Measurements from ENCODE around the gene SIGLEC10. TPM values are rescaled to one million over a fixed set of nuclear protein-coding genes. Genes with fewer than 3 reads are reported as not detected.

Gene SIGLEC10
- total RNA-seq, 1 experiment from 2014 or later: not detected

GRCh38 chr19:51364200-51365106 lies 53.0 kb downstream of the SIGLEC10 start:
- Mint-ChIP-seq H3K4me1 (ENCODE audit: low read depth, unreplicated experiment) (peaks cover 25% of the 10 kb centered on the region), H3K27ac (ENCODE audit: unreplicated experiment) (peak overlapping the region; percentile 95), H3K36me3 (ENCODE audit: insufficient read depth, unreplicated experiment) (peaks cover 55% of the 10 kb centered on the region), H3K9me3 (ENCODE audit: low read depth, unreplicated experiment) (no peaks in the 10 kb centered on the region), H3K27me3 (ENCODE audit: unreplicated experiment) (no peaks in the 10 kb centered on the region), H3K4me3 (ENCODE audit: low read depth, unreplicated experiment) (peak overlapping the region; percentile 39)
- intact Hi-C loops (cut with micrococcal nuclease; ENCODE audit: unreplicated experiment): no loop called here
- BruUV-seq (replicated peaks): no TSS peak
- no peak for TF ChIP-seq CTCF (IDR thresholded peaks at IDR 0.05; ENCODE audit: unreplicated experiment)
- no peak for DNase-seq
- CTCF ChIA-PET: interaction anchor here (2.7 kb wide), 1 partner anchor 23 kb away, joined by 7 read pairs; the partner anchor contains the start of gene VSIG10L

- no TSS peak for BruUV-seq (replicated peaks)
- CTCF ChIA-PET: no interaction called here
- Mint-ChIP-seq H3K27me3 (ENCODE audit: unreplicated experiment) (no peaks in the 10 kb centered on the region), H3K4me1 (ENCODE audit: low read depth, unreplicated experiment) (peaks cover 25% of the 10 kb centered on the region), H3K9me3 (ENCODE audit: low read depth, unreplicated experiment) (no peaks in the 10 kb centered on the region), H3K27ac (ENCODE audit: unreplicated experiment) (no peak overlapping the region), H3K36me3 (ENCODE audit: insufficient read depth, unreplicated experiment) (peaks cover 29% of the 10 kb centered on the region), H3K4me3 (ENCODE audit: low read depth, unreplicated experiment) (no peak overlapping the region)
- no peak for DNase-seq
- intact Hi-C loops (cut with micrococcal nuclease; ENCODE audit: unreplicated experiment): no loop called here
- TF ChIP-seq CTCF (IDR thresholded peaks at IDR 0.05; ENCODE audit: unreplicated experiment): no peak
Measured at GRCh38 chr19:51361239-51361638, 56.2 kb downstream of the SIGLEC10 start.

Other genes starting within 250 kb of the SIGLEC10 start
- not detected in 2 replicates for gene CD33, start 192.6 kb downstream of the SIGLEC10 start, total RNA-seq (2022)
- gene SIGLECL1, start 166.6 kb downstream of the SIGLEC10 start, total RNA-seq (2022): not detected in 2 replicates
- not detected in 2 replicates for gene IGLON5, start 106.0 kb downstream of the SIGLEC10 start, total RNA-seq (2022)
- gene VSIG10L, start 75.5 kb downstream of the SIGLEC10 start, total RNA-seq (2022): 3.0 and 3.6 TPM in 2 replicates
- 203 and 213 TPM in 2 replicates for gene ETFB, start 51.3 kb downstream of the SIGLEC10 start, total RNA-seq (2022)
- 1.1 and 1.2 TPM in 2 replicates for gene CLDND2, start 48.6 kb downstream of the SIGLEC10 start, total RNA-seq (2022)
- gene NKG7, start 45.0 kb downstream of the SIGLEC10 start, total RNA-seq (2022): not detected in 2 replicates
- gene LIM2, start 29.7 kb downstream of the SIGLEC10 start, total RNA-seq (2022): not detected in 2 replicates
- gene C19orf84, start 27.1 kb downstream of the SIGLEC10 start, total RNA-seq (2022): not detected in 2 replicates
- gene SIGLEC8, start 40.8 kb upstream of the SIGLEC10 start, total RNA-seq (2022): not detected in 2 replicates
- not detected in 2 replicates for gene CEACAM18, start 60.9 kb upstream of the SIGLEC10 start, total RNA-seq (2022)
- gene SIGLEC12, start 84.2 kb upstream of the SIGLEC10 start, total RNA-seq (2022): not detected in 2 replicates
- gene SIGLEC6, start 114.0 kb upstream of the SIGLEC10 start, total RNA-seq (2022): not detected in 2 replicates
- 10.2 and 16.1 TPM in 2 replicates for gene ZNF175, start 153.6 kb upstream of the SIGLEC10 start, total RNA-seq (2022)
- gene SIGLEC5, start 212.8 kb upstream of the SIGLEC10 start, total RNA-seq (2022): not detected in 2 replicates
- gene SIGLEC14, start 229.2 kb upstream of the SIGLEC10 start, total RNA-seq (2022): not detected in 2 replicates

Measured in Calu3 (cell line).